Adrenal gland (tissue), 12 donors: ENCODE results near the gene STX5. TPM values are rescaled to one million over a fixed set of nuclear protein-coding genes. Genes with fewer than 3 reads are reported as not detected.

ENCODE experiments used
- DNase-seq, 7 donors: peaks; one replicate each; pipeline ENCODE4 v3.0.0-alpha.2; 2019 to 2020
- H3K27ac ChIP-seq, 5 donors: fragments of 200-600 bp; sonication (generic) in 4 of 5; 1 replicate in 3 of 5; 2 replicates in 2 of 5; pipeline versions ENCODE4 v1.5.1 to v1.8.0; 2016 to 2020; ENCODE audit warnings: mild to moderate bottlenecking in 1 of 5
- H3K27me3 ChIP-seq: fragments of 200-600 bp; 2 replicates; pipeline ENCODE4 v1.8.0; 2021
- H3K36me3 ChIP-seq, 2 donors: fragments of 200-600 bp; replicated peaks in 1 of 2; 1 replicate in 1 of 2; 2 replicates in 1 of 2; pipeline versions ENCODE4 v1.5.1 to v1.8.0; 2018 to 2022
- H3K4me1 ChIP-seq, 2 donors: fragments of 200-600 bp; replicated peaks in 1 of 2; 1 replicate in 1 of 2; 2 replicates in 1 of 2; pipeline versions ENCODE4 v1.5.1 to v1.8.0; 2018 to 2021
- H3K4me3 ChIP-seq, 4 donors: fragments of 200-600 bp; sonication (generic) in 3 of 4; one replicate each; pipeline ENCODE4 v1.5.1; 2016 to 2018
- H3K9me3 ChIP-seq, 3 donors: fragments of 200-600 bp; sonication (generic) in 1 of 3; replicated peaks in 1 of 3; 1 replicate in 2 of 3; 2 replicates in 1 of 3; pipeline versions ENCODE4 v1.5.1 to v1.8.0; 2016 to 2021
- POLR2A ChIP-seq, 2 donors: fragments of 450-650 bp; IDR thresholded peaks; one replicate each; pipeline ENCODE4 v1.6.1; 2017; ENCODE audit warnings: antibody characterized with exemption in 2 of 2, mild to moderate bottlenecking in 2 of 2, moderate library complexity in 1 of 2
- WGBS, 4 donors: extraction: QIAGEN DNeasy Blood & Tissue Kit in 2 of 4; methylation state at CpG; one replicate each; pipeline versions ENCODE4 v1.1.5 to v1.1.7; 2013 to 2017; 5-methylcytosine and 5-hydroxymethylcytosine counted together
- intact Hi-C, 2 donors: fragments of 100-400 bp; cut with DNase I; formaldehyde crosslinking; loops; one replicate each; pipeline versions ENCODE4 v1.14.1 to v1.15.0; 2022 to 2023
- polyA plus RNA-seq, 3 donors: library from polyadenylated mRNA; stranded (reverse); fragments of 200-250 nt in 2 of 3; fragments of 350-450 nt in 1 of 3; fragmentation: Illumina TruSeq in 1 of 3; extraction: RNeasy Lipid Tissue Mini Kit (QIAGEN cat#74804) in 1 of 3; gene quantifications; one replicate each; pipeline ENCODE4 v1.2.3, GENCODE V29; 2013 to 2014
- total RNA-seq, 9 donors: library from RNA; depleted of rRNA in 4 of 9; stranded (reverse); fragments of >200 nt in 4 of 9; fragments of 120-200 nt in 1 of 9; fragmentation: NEBNext Ultra II Directional in 1 of 9; extraction: Animal tissue kit (Norgen Biotek cat#: 25700) in 1 of 9; gene quantifications; one replicate each; pipeline versions ENCODE4 v1.1.0 to v1.2.4, GENCODE V29; 2013 to 2023
- TF ChIP-seq, protein P1 (sequence below), 6 experiments: fragments of 450-650 bp in 4 of 6; fragments of 200-600 bp in 2 of 6; sonication (generic) in 1 of 6; IDR thresholded peaks; 1 replicate in 5 of 6; 2 replicates in 1 of 6; pipeline versions ENCODE4 v1.5.1 to v1.8.0; 2016 to 2021; ENCODE audit warnings: antibody characterized with exemption in 6 of 6, mild to moderate bottlenecking in 2 of 6, moderate library complexity in 1 of 6
- donor health status: healthy with polysubstance abuse.
- donor health status: Bipolar disorder and iron deficiency.
- donor health status: DM: yes; HTN: yes; CAD: no.
- donor health status: DM: no; HTN: no; CAD: no.
- donor health status: DM: no; HTN: no; CAD: no.
- donor health status: DM: yes; HTN: yes; CAD: no.

The STX5 gene
- total and polyA plus RNA-seq, 12 donors: 19.7 to 59.9 (median 36.0) TPM

DNA sequence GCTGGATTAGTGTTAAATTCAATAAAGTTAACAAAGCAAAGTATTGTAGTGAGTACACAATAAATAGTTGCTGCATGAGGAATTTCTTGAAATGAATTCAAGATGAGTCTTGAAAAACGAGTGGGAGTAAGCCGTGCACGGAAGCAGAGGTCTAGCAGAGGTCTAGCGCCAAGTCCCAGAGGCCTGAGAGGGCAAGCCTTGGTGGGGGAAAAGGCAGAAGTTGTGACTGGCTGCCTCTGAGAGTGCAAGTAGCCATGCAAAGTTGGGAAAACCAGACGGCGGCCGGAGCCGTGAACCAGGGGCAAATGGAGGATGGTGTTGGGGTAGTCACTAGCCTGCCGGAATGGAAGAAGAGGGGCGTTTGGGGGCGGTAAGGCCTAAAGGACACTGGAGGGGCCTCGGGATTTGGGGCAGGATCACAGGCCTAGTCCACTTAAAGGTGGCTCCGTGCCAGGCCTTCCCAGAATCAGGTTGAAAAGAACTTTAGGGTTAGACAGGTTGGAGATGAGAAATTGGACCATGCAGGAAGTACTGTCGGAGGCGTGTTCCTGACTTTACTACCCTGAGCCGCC is 48.5 kb upstream of the STX5 start:
- peak overlapping the region; percentile 55 to 100 (median 95) for H3K27ac ChIP-seq
- TF ChIP-seq POLR2A (IDR thresholded peaks at IDR 0.05): no peak
- TF ChIP-seq, protein P1, sequence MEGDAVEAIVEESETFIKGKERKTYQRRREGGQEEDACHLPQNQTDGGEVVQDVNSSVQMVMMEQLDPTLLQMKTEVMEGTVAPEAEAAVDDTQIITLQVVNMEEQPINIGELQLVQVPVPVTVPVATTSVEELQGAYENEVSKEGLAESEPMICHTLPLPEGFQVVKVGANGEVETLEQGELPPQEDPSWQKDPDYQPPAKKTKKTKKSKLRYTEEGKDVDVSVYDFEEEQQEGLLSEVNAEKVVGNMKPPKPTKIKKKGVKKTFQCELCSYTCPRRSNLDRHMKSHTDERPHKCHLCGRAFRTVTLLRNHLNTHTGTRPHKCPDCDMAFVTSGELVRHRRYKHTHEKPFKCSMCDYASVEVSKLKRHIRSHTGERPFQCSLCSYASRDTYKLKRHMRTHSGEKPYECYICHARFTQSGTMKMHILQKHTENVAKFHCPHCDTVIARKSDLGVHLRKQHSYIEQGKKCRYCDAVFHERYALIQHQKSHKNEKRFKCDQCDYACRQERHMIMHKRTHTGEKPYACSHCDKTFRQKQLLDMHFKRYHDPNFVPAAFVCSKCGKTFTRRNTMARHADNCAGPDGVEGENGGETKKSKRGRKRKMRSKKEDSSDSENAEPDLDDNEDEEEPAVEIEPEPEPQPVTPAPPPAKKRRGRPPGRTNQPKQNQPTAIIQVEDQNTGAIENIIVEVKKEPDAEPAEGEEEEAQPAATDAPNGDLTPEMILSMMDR (IDR thresholded peaks at IDR 0.05): no peak
- WGBS, 4 donors: 0 to 1% (median 1%) methylated on average over 14 to 16 of the region's 16 CpGs
- no peaks in the 10 kb centered on the region for H3K9me3 ChIP-seq
- no peaks in the 10 kb centered on the region for H3K27me3 ChIP-seq
- H3K4me1 ChIP-seq: peaks cover 41 to 47% of the 10 kb centered on the region in 2 donors
- H3K4me3 ChIP-seq: peak overlapping the region in 3 of 4 donors; percentile 40 to 84 (median 72)
- intact Hi-C loops: no loop called here
- DNase-seq: peak in 3 of 7 donors; percentile 67 to 82 (median 68)
- peaks cover 0 to 30% of the 10 kb centered on the region in 2 donors for H3K36me3 ChIP-seq

GRCh38 chr11:62879235-62879978 is 47.6 kb upstream of the STX5 start:
- 44 to 51% (median 49%) methylated on average over 6 to 7 of the region's 7 CpGs for WGBS, 4 donors
- TF ChIP-seq, protein P1 (IDR thresholded peaks at IDR 0.05): no peak
- no peak for TF ChIP-seq POLR2A (IDR thresholded peaks at IDR 0.05)
- intact Hi-C loops: no loop called here
- H3K27ac ChIP-seq: peak overlapping the region; percentile 55 to 100 (median 95)
- H3K4me3 ChIP-seq: peak overlapping the region in 1 of 4 donors; percentile 72
- H3K9me3 ChIP-seq: no peaks in the 10 kb centered on the region
- H3K27me3 ChIP-seq: no peaks in the 10 kb centered on the region
- peaks cover 39 to 41% of the 10 kb centered on the region in 2 donors for H3K4me1 ChIP-seq
- peaks cover 0 to 20% of the 10 kb centered on the region in 2 donors for H3K36me3 ChIP-seq
- DNase-seq: peak in 3 of 7 donors; percentile 30 to 42 (median 31)

GRCh38 chr11:62876712-62877111 is 44.9 kb upstream of the STX5 start:
- TF ChIP-seq, protein P1 (IDR thresholded peaks at IDR 0.05): no peak
- TF ChIP-seq POLR2A (IDR thresholded peaks at IDR 0.05): no peak
- no peak overlapping the region for H3K4me3 ChIP-seq
- DNase-seq: no peak
- H3K4me1 ChIP-seq: peaks cover 15% of the 10 kb centered on the region in 2 donors
- H3K27ac ChIP-seq: no peak overlapping the region
- H3K9me3 ChIP-seq: no peaks in the 10 kb centered on the region
- H3K27me3 ChIP-seq: no peaks in the 10 kb centered on the region
- 89 to 95% (median 91%) methylated on average over 6 of the region's 6 CpGs for WGBS, 4 donors
- no peaks in the 10 kb centered on the region for H3K36me3 ChIP-seq
- intact Hi-C loops: no loop called here

- peaks cover 15% of the 10 kb centered on the region in 2 donors for H3K4me1 ChIP-seq
- no peaks in the 10 kb centered on the region for H3K27me3 ChIP-seq
- no peaks in the 10 kb centered on the region for H3K36me3 ChIP-seq
- 85 to 94% (median 91%) methylated on average over 6 to 7 of the region's 7 CpGs for WGBS, 4 donors
- DNase-seq: no peak
- H3K27ac ChIP-seq: no peak overlapping the region
- no peak overlapping the region for H3K4me3 ChIP-seq
- intact Hi-C loops: no loop called here
- H3K9me3 ChIP-seq: no peaks in the 10 kb centered on the region
- TF ChIP-seq, protein P1 (IDR thresholded peaks at IDR 0.05): no peak
- no peak for TF ChIP-seq POLR2A (IDR thresholded peaks at IDR 0.05)
These were observed 44.0 kb upstream of the STX5 start for GRCh38 chr11:62875698-62876478.
